Left forelimb (tissue), 1 donor: ENCODE results near the gene GALNT14.

Source experiments
- DNase-seq: peaks from one replicate; pipeline ENCODE4 v3.0.0-alpha.2; 2018; ENCODE audit warnings: low spot score

GALNT14 gene

DNA sequence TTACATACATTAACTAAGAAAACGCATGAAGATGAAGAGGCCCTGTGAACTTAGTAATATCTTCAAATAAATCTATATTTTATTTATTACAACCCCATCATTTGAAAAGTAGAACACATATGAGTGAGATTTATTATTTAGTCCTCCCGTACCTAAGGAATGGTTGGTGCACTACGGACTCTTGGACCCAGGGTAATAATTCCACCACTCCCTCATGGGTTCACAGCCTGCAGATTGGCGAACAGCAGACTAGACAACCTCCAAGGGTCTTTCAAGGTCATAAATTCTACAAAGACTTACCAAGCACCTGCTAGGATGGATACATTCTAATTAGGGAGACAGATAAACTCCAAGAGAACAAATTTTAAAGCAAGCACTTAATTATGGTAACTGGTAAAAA is 51.6 kb downstream of the GALNT14 start:
- no peak for DNase-seq

- DNase-seq, result no peak
Observed at GRCh38 chr2:31083234-31083993, 54.8 kb downstream of the GALNT14 start.

DNA sequence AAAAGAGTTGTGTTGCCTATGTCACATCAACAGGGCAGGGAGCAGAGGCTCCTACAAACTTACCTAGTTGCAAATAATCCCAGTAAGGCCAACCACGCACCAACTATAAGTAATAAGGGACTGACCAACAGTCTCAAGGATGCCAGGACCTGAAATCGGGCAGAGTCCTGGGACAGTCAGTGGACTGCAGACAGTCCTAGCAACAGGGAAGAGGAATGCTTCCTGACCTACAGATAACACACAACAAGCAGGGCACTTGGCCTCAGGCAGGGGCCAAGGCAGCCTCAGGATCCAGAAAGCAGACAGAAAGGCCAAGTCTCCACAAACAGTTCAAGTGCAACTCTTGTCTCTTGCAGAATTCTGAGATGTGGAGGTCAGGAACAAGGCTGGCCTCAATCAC is 56.2 kb downstream of the GALNT14 start:
- DNase-seq, result no peak

- DNase-seq, result no peak
Observed at GRCh38 chr2:31081492-31081891, 56.7 kb downstream of the GALNT14 start.

DNA sequence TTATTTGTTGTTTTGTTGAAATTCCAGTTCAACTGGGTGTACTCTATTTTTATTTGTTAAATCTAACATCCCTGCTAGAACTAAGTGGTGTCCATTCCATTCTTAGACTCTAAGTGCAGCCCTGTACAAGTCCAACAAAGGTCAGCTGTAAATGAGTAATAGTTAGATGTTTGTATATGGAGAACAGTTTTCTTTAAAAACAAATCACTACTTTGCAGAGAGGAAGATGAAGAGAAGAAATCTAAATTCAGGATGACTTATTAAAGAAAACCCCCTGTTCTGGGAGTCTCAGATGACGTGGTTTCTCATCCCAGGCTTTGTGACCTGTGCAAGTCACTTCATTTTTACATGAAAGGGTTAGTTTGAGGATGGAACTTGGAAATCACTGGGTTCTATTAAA is 57.9 kb downstream of the GALNT14 start:
- no peak for DNase-seq

DNA sequence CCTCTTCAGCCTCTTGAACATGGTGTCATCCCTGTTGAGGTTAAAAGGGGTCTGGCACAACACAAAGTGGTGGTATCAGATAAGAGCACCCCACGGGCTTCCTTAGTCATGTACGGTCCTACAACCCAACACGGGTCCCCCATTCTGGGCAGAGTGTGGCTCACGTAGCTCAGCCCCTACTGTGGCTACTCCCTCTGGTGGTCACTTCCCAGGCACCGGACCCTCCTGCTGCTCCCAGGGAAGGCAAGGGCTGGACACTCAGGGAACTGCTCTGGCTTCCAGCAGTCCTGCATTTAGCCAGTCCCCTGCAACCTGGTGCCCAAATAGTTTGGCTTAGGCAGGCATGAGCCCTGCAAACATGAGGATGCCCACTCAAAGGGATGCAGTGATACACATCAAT is 58.6 kb downstream of the GALNT14 start:
- DNase-seq, result no peak

DNA sequence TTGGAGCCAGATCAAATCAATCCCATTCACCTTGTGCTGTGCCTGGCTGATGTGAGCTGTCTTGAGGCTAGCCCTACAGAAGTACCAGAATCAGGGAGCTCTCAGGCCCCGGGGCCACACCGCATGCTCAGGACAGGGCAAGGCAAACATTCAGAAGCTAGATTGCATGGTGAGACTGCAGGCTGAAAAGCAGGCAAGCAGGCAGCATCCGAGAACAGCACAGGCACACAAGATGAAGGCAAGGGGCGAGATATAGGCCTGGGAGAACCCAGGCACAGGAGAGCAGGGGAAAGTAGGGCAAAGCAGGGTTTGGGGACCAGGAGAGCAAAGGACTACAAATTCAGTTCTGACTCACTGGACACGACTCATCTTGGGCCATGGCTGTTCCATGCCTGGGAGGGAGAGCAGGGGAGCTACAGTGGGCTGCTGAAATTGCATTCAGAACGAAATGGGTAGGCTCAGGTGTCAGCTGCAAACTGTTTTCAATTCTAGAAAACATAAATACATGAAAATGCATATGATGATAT is 59.6 kb downstream of the GALNT14 start:
- DNase-seq, result no peak

GRCh38 chr2:31078011-31078410 is 60.2 kb downstream of the GALNT14 start:
- DNase-seq, result no peak

GRCh38 chr2:31075941-31076590 is 62.2 kb downstream of the GALNT14 start:
- DNase-seq, result no peak

DNA sequence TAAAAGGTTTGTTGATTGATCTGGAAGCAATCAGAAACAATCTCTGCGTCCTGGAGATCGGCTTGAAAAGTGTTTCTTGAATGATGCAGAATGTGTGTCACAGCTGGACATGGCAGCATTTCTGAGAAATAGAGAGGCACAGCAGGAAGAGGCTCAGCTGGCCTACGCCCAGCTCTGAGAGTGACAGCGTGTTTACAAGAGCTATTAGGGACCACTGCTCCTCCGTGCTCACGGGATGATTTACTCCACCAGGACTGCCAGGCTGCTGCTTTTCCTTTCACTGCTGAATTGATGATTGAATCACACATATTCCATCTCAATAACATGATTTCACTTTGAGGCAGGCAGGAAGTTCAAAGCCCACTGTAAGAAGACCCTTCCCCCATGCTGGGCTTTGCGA is 62.8 kb downstream of the GALNT14 start:
- no peak for DNase-seq

GRCh38 chr2:31071741-31072140 is 66.5 kb downstream of the GALNT14 start:
- no peak for DNase-seq

GRCh38 chr2:31070339-31071125 is 67.7 kb downstream of the GALNT14 start:
- no peak for DNase-seq

- DNase-seq, result no peak
Observed at GRCh38 chr2:31069643-31070325, 68.5 kb downstream of the GALNT14 start.

DNA sequence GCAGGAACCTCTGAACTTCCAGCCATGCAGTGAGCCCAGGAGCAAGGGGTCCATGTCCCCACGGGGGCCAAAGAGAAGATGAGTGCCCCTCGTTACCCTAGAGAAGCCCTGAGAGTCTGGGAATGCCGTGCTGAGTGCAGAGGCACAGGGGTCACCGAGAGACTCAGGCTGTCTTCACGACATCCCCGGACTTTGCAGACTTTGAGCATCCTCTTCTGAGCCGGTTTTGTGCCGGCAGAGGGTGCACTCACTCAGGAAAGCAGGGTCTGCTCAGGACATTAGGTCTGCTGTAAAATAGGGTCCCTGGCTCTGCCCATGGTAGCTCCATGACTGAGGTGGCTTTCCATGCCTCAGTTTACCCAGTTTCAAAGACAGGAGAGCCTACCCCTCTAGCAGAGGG is 71.0 kb downstream of the GALNT14 start:
- no peak for DNase-seq

DNA sequence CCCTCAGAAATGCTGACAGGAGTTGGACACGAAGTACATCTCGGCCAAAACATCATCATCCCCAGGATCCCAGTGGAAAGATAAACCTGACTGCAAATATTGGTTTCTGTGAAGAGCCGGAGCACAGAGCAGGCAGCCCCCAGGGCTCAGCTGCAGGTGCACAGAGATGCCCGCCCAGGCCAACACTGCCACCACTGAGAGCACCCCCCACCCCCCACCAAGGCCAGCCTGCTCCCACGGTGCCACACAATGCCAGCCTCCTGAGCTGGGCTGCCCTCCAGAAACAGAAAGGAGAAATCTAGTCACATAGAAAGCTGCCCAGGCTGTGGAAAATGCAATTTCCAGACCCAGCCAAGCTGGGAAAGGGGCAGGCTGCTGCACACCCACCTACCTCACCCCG is 71.7 kb downstream of the GALNT14 start:
- DNase-seq, result no peak

- no peak for DNase-seq
Observed at GRCh38 chr2:31066086-31066485, 72.2 kb downstream of the GALNT14 start.

GRCh38 chr2:31065356-31065755 is 72.9 kb downstream of the GALNT14 start:
- no peak for DNase-seq

GRCh38 chr2:31060397-31060796 is 77.8 kb downstream of the GALNT14 start:
- no peak for DNase-seq

DNA sequence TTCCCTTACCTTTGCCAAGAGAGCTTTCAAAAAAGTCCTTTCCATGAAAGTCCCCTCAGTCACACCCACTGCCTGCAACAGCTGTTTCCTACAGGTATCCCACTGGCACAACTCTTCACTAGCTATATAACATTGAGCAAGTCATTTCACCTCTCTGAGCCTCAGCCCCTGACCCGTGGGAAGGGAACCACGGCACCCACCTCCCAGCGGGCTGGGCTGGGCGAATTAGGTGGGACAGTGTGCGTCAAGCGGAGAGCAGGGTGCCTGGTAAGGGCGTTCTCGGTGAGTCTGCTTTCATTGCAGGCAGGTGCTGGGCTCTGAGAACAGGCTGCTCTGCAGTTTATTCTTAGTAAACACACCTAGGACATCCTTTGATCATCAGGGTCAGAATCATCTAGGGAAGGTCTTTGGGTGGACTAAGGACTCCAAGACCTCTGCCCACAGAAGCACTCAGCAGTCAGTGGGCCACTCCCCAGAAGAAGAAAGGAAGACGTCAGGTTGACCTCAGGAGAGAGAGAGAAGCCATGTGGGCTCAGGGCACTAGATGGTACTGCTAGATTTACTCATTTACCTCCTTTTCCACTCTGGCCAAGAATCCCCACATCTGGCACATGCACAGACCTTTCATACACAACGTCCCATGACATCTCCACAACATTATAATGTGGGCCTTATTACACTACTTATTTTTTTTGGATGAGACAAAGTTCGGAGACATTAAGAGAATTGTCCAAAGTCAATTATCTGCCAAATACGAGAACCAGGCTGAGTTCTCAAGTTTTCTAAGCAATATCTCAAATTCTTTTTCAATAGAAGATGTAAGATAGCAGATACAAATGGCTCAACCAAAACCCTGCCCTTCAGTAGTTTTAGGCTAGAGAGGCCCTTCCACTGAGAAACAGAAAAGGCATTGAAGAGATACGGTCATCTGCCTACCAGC is 79.9 kb downstream of the GALNT14 start:
- no peak for DNase-seq

GRCh38 chr2:31057691-31058090 is 80.5 kb downstream of the GALNT14 start:
- DNase-seq, result no peak

- no peak for DNase-seq
Observed at GRCh38 chr2:31055938-31056337, 82.3 kb downstream of the GALNT14 start.
